Peyer's patch (tissue), 4 donors: ENCODE results near the gene MIAT. TPM values are rescaled to one million over a fixed set of nuclear protein-coding genes. Genes with fewer than 3 reads are reported as not detected.

Experiments used
- DNase-seq, 3 donors: peaks; one replicate each; pipeline ENCODE4 v3.0.0-alpha.2; 2017 to 2019
- H3K27ac ChIP-seq, 4 donors: fragments of 200-600 bp; sonication (generic); one replicate each; pipeline ENCODE4 v1.5.1; 2016 to 2019
- H3K27me3 ChIP-seq, 2 donors: fragments of 200-600 bp; sonication (generic); one replicate each; pipeline ENCODE4 v1.5.1; 2019
- H3K36me3 ChIP-seq, 3 donors: fragments of 200-600 bp; sonication (generic); one replicate each; pipeline ENCODE4 v1.5.1; 2016 to 2019
- H3K4me1 ChIP-seq, 4 donors: fragments of 200-600 bp; sonication (generic); one replicate each; pipeline ENCODE4 v1.5.1; 2016 to 2019
- H3K4me3 ChIP-seq, 4 donors: fragments of 200-600 bp; sonication (generic); 1 replicate in 3 of 4; 2 replicates in 1 of 4; pipeline ENCODE4 v1.5.1; 2016 to 2019; ENCODE audit warnings: mild to moderate bottlenecking in 1 of 4
- H3K9me3 ChIP-seq, 4 donors: fragments of 200-600 bp; sonication (generic); one replicate each; pipeline ENCODE4 v1.5.1; 2016 to 2019; ENCODE audit warnings: mild to moderate bottlenecking in 1 of 4
- POLR2A ChIP-seq, 2 donors: fragments of 450-650 bp; IDR thresholded peaks; one replicate each; pipeline ENCODE4 v1.5.1; 2017; ENCODE audit warnings: antibody characterized with exemption in 2 of 2, mild to moderate bottlenecking in 2 of 2, moderate library complexity in 2 of 2
- total RNA-seq, 4 donors: library from RNA; depleted of rRNA; stranded (reverse); fragments of >200 nt; gene quantifications; one replicate each; pipeline ENCODE4 v1.1.0, GENCODE V29; 2016
- TF ChIP-seq, protein P1 (sequence below), 6 experiments: fragments of 450-650 bp in 4 of 6; fragments of 200-600 bp in 2 of 6; sonication (generic) in 1 of 6; IDR thresholded peaks; one replicate each; pipeline ENCODE4 v1.5.1; 2017 to 2019; ENCODE audit warnings: antibody characterized with exemption in 6 of 6, mild to moderate bottlenecking in 3 of 6, moderate library complexity in 1 of 6

The MIAT gene
- total RNA-seq, 4 donors from 2014 or later = 2.5 to 31.4 (median 5.9) TPM

DNA sequence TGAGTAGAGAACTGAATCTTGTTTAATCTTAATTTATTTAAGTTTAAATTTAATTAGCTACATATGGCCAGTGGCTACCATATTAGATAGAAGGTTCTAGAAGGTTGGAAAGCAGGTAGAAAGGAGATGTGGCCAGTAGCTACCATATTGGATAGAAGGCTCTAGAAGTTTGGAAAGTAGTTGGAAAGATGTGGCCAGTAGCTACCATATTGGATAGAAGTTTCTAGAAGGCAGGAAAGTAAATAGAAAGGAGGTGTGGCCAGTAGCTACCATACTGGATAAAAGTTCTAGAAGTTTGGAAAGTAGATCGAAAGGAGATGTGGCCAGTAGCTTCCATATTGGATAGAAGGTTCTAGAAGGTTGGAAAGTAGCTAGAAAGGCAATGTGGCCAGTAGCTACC is 33.4 kb upstream of the MIAT start:
- no peak for DNase-seq
- H3K27me3 ChIP-seq = no peaks in the 10 kb centered on the region
- H3K27ac ChIP-seq = no peak overlapping the region
- no peak overlapping the region for H3K4me3 ChIP-seq
- no peaks in the 10 kb centered on the region for H3K9me3 ChIP-seq
- TF ChIP-seq POLR2A (IDR thresholded peaks at IDR 0.05) = no peak
- TF ChIP-seq, protein P1, sequence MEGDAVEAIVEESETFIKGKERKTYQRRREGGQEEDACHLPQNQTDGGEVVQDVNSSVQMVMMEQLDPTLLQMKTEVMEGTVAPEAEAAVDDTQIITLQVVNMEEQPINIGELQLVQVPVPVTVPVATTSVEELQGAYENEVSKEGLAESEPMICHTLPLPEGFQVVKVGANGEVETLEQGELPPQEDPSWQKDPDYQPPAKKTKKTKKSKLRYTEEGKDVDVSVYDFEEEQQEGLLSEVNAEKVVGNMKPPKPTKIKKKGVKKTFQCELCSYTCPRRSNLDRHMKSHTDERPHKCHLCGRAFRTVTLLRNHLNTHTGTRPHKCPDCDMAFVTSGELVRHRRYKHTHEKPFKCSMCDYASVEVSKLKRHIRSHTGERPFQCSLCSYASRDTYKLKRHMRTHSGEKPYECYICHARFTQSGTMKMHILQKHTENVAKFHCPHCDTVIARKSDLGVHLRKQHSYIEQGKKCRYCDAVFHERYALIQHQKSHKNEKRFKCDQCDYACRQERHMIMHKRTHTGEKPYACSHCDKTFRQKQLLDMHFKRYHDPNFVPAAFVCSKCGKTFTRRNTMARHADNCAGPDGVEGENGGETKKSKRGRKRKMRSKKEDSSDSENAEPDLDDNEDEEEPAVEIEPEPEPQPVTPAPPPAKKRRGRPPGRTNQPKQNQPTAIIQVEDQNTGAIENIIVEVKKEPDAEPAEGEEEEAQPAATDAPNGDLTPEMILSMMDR (IDR thresholded peaks at IDR 0.05) = no peak
- no peaks in the 10 kb centered on the region for H3K36me3 ChIP-seq
- no peaks in the 10 kb centered on the region for H3K4me1 ChIP-seq

DNA sequence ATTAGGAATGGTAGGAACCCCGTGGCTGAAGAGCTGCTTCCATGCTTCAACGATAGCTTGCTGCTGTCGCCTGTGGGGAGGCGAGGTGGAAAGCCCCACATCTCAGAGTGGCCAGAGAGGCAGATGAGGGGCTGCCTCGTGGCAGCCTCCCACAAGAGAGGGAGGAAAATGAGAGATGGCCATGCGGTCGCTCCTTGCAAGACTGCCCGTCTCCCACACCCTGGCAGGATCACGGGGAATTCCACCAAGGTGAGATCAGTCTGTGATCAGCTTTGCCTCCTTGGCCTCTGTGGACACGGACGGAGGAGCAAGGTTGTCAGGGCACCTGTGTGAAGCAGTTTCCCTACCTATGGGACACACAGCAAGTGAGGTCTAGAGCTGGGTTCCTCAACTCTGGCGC is 32.6 kb upstream of the MIAT start:
- Histone ChIP-seq H3K4me1 (peaks cover 0 to 4% (median 0%) of the 10 kb centered on the region in 4 donors), H3K27me3 (no peaks in the 10 kb centered on the region), H3K36me3 (no peaks in the 10 kb centered on the region), H3K27ac (no peak overlapping the region), H3K9me3 (no peaks in the 10 kb centered on the region), H3K4me3 (no peak overlapping the region)
- no peak for DNase-seq
- no peak for TF ChIP-seq POLR2A (IDR thresholded peaks at IDR 0.05)
- TF ChIP-seq, protein P1 (IDR thresholded peaks at IDR 0.05) = no peak

DNA sequence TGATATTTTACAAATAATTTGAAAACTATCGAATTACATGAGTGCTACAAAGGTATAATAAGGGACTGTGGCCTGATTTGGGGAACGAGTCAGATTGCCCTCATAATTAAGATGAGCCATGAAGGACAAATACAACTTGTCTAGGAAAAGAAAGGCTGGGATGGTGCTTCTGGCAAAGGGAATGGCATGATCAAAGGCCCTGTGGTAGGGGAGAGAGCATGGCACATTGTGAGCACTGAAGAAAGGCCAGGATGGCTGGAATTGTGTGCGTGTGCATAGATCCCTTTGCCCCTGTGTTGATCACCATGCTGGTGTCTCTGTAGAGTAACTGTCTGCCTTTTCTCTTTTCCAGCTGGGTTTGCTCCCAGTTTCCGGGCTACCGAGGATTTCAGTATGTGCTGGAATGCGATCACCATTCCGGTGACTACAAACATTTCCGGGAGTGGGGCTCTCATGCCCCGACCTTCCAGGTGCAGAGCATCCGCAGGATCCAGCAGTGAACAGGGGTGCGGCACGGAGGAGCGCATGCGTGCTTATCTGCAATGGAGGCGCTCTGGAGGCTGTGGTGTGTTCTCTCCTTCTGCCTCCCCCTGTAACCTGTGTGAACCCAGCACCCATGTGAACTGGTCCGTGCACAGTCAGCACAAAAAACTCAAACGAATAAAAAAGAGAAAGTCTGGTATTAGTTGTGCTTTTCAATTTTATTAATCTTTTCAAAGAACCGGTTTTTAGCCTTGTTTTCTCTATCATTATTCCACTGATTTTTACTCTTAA is 27.2 kb upstream of the MIAT start:
- H3K36me3 ChIP-seq = no peaks in the 10 kb centered on the region
- H3K9me3 ChIP-seq = no peaks in the 10 kb centered on the region
- no peak overlapping the region for H3K4me3 ChIP-seq
- H3K4me1 ChIP-seq = peaks cover 0 to 4% (median 0%) of the 10 kb centered on the region in 4 donors
- no peaks in the 10 kb centered on the region for H3K27me3 ChIP-seq
- TF ChIP-seq POLR2A (IDR thresholded peaks at IDR 0.05) = no peak
- TF ChIP-seq, protein P1 (IDR thresholded peaks at IDR 0.05) = no peak
- no peak overlapping the region for H3K27ac ChIP-seq
- DNase-seq = no peak

DNA sequence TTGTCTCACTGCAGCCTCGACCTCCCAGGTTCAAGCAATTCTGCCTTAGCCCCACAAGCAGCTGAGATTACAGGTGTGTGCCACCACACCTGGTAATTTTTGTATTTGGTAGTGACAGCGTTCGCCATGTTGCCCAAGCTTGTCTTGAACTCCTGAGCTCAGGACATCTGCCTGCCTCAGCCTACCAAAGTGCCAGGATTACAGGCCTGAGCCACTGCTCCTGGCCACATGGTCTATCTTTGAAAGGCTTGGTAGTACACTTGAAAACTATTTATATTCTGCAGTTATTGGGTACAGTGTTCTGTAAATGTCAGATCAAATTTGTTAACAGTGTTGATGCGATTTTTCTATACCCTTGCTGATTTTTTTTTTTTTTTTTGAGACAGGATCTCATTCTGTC is 26.1 kb upstream of the MIAT start:
- DNase-seq = no peak
- Histone ChIP-seq H3K27me3 (no peaks in the 10 kb centered on the region), H3K9me3 (no peaks in the 10 kb centered on the region), H3K27ac (no peak overlapping the region), H3K36me3 (no peaks in the 10 kb centered on the region), H3K4me3 (no peak overlapping the region), H3K4me1 (peaks cover 0 to 4% (median 0%) of the 10 kb centered on the region in 4 donors)
- TF ChIP-seq, protein P1 (IDR thresholded peaks at IDR 0.05) = no peak
- TF ChIP-seq POLR2A (IDR thresholded peaks at IDR 0.05) = no peak

DNA sequence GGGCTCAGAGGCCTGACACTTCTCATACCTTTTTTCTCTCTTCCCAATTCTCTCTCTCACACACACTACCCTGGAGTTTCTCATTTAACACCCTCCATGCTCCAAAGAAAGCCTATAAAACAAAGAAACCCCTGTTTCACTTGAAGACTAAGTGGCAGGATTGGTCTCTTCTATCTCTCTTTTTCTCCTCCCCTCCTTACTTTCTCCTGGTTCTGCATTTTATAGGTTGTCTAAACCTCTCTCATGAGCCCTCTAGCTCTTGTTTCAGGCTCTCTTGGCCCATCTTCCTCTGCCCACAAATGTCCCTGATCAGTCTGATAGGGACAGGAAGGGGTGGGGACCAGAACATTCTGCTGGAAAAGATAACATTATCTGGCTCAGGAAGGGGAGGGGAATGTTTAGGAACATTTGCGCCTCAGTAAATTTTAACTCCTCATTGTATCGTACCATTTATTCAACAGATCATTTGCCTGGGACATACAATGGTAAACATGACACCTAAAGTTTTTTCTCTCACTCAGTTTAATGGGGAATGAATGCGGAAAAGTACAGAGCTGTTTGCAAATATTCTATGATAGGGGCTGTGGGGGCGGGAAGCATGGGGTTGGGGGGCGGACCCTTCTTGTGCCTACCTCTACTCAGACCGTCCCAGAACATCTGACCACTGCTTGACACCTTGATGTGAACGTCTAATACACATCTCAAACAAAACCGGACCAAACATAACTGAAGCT is 24.8 kb upstream of the MIAT start:
- Histone ChIP-seq H3K36me3 (no peaks in the 10 kb centered on the region), H3K9me3 (no peaks in the 10 kb centered on the region), H3K4me1 (peaks cover 0 to 4% (median 0%) of the 10 kb centered on the region in 4 donors), H3K4me3 (no peak overlapping the region), H3K27me3 (no peaks in the 10 kb centered on the region), H3K27ac (no peak overlapping the region)
- DNase-seq = no peak
- TF ChIP-seq, protein P1 (IDR thresholded peaks at IDR 0.05) = no peak
- TF ChIP-seq POLR2A (IDR thresholded peaks at IDR 0.05) = no peak
